Kidney (tissue), 14 donors: ENCODE data around the gene LRFN4. TPM values are rescaled to one million over a fixed set of nuclear protein-coding genes. Genes with fewer than 3 reads are reported as not detected.

ENCODE experiments used
- DNase-seq, 5 donors: peaks; one replicate each; pipeline ENCODE4 v3.0.0-alpha.2; 2013 to 2020
- FAIRE-seq: peaks from 2 replicates; lab custom pipeline; 2012; peaks lifted over from hg19 to GRCh38; lab: Jason Lieb, UNC
- H3K27ac ChIP-seq, 2 donors: one replicate each; pipeline ENCODE4 v1.7.0; 2013; ENCODE audit warnings: low read depth in 2 of 2, low read length in 2 of 2, inconsistent platforms in 1 of 2
- H3K27me3 ChIP-seq: one replicate; pipeline ENCODE4 v1.7.1; 2013; ENCODE audit warnings: low read length, inconsistent platforms; ENCODE audit not compliant: control insufficient read depth, insufficient read depth
- H3K36me3 ChIP-seq, 3 donors: one replicate each; pipeline versions ENCODE4 v1.7.0 to v1.7.1; 2013; ENCODE audit warnings: low read length in 3 of 3, control low read depth in 1 of 3, inconsistent platforms in 1 of 3; ENCODE audit not compliant: insufficient read depth in 3 of 3, control insufficient read depth in 2 of 3
- H3K4me1 ChIP-seq, 3 donors: one replicate each; pipeline versions ENCODE4 v1.7.0 to v1.7.1; 2013; ENCODE audit warnings: low read length in 3 of 3, inconsistent platforms in 1 of 3, low read depth in 1 of 3; ENCODE audit not compliant: control insufficient read depth in 2 of 3, insufficient read depth in 2 of 3
- H3K4me3 ChIP-seq, 3 donors: one replicate each; pipeline versions ENCODE4 v1.7.0 to v1.8.1; 2013; ENCODE audit warnings: low read length in 3 of 3, control low read depth in 1 of 3, inconsistent platforms in 1 of 3
- H3K9ac ChIP-seq, 3 donors: one replicate each; pipeline versions ENCODE4 v1.7.0 to v1.7.1; 2013; ENCODE audit warnings: low read length in 3 of 3, control low read depth in 1 of 3, inconsistent platforms in 1 of 3
- H3K9me3 ChIP-seq, 3 donors: one replicate each; pipeline versions ENCODE4 v1.7.0 to v1.7.1; 2013; ENCODE audit warnings: low read length in 3 of 3, control low read depth in 1 of 3, inconsistent platforms in 1 of 3; ENCODE audit not compliant: control insufficient read depth in 2 of 3, insufficient read depth in 1 of 3
- CTCF ChIP-seq: IDR thresholded peaks from 3 replicates; pipeline ENCODE4 v1.5.1; 2012; ENCODE audit warnings: mild to moderate bottlenecking, moderate library complexity, borderline replicate concordance; ENCODE audit not compliant: insufficient read depth; ENCODE audit errors: extremely low read depth
- intact Hi-C: fragments of 100-400 bp; cut with DNase I; formaldehyde crosslinking; loops from one replicate; pipeline ENCODE4 v1.11.1; 2022
- polyA plus RNA-seq: library from polyadenylated mRNA; stranded (reverse); fragments of 350-450 nt; fragmentation: Illumina TruSeq; extraction: RNeasy Lipid Tissue Mini Kit (QIAGEN cat#74804); gene quantifications from one replicate; pipeline ENCODE4 v1.2.3, GENCODE V29; 2014; ENCODE audit warnings: low read depth, low replicate concordance; ENCODE audit not compliant: insufficient read depth
- total RNA-seq: library from RNA; stranded (reverse); fragmentation: NEBNext Ultra II Directional; extraction: Animal tissue kit (Norgen Biotek cat#: 25700); gene quantifications from one replicate; pipeline ENCODE4 v1.2.1, GENCODE V29; 2021
- donor health status: control.
- donor health status: control.
- donor health status: control.
- donor health status: control.
- donor health status: control.
- donor health status: DM: yes; HTN: yes; CAD: no.
- donor health status: Normal renal cell carcinoma (clear cell type).

The LRFN4 gene
- total and polyA plus RNA-seq, 2 donors from 2014 or later = 6.8 to 22.3 TPM

- Histone ChIP-seq H3K4me1 (no peaks in the 10 kb centered on the region), H3K9me3 (no peaks in the 10 kb centered on the region), H3K9ac (no peak overlapping the region), H3K36me3 (peaks cover 0 to 18% (median 0%) of the 10 kb centered on the region in 3 donors), H3K4me3 (no peak overlapping the region), H3K27ac (no peak overlapping the region), H3K27me3 (no peaks in the 10 kb centered on the region)
- DNase-seq = no peak
- intact Hi-C loops = no loop called here
- TF ChIP-seq CTCF = no peak
- no peak for FAIRE-seq
Observed at GRCh38 chr11:66869567-66869870, 12.7 kb downstream of the LRFN4 start.

GRCh38 chr11:66870131-66870530 lies 13.3 kb downstream of the LRFN4 start:
- no peak for TF ChIP-seq CTCF
- Histone ChIP-seq H3K9me3 (no peaks in the 10 kb centered on the region), H3K9ac (no peak overlapping the region), H3K4me1 (no peaks in the 10 kb centered on the region), H3K36me3 (peaks cover 0 to 18% (median 0%) of the 10 kb centered on the region in 3 donors), H3K4me3 (no peak overlapping the region), H3K27me3 (no peaks in the 10 kb centered on the region), H3K27ac (no peak overlapping the region)
- intact Hi-C loops = no loop called here
- FAIRE-seq (no peak), DNase-seq (no peak)

- no peaks in the 10 kb centered on the region for H3K27me3 ChIP-seq
- peaks cover 0 to 18% (median 0%) of the 10 kb centered on the region in 3 donors for H3K36me3 ChIP-seq
- FAIRE-seq (no peak), DNase-seq (peak in 1 of 5 donors; percentile 73)
- H3K27ac ChIP-seq = no peak overlapping the region
- H3K4me1 ChIP-seq = no peaks in the 10 kb centered on the region
- H3K9ac ChIP-seq = no peak overlapping the region
- H3K4me3 ChIP-seq = no peak overlapping the region
- no peaks in the 10 kb centered on the region for H3K9me3 ChIP-seq
- no peak for TF ChIP-seq CTCF
- intact Hi-C loops = no loop called here
Observed at GRCh38 chr11:66870616-66871520, 14.0 kb downstream of the LRFN4 start.

DNA sequence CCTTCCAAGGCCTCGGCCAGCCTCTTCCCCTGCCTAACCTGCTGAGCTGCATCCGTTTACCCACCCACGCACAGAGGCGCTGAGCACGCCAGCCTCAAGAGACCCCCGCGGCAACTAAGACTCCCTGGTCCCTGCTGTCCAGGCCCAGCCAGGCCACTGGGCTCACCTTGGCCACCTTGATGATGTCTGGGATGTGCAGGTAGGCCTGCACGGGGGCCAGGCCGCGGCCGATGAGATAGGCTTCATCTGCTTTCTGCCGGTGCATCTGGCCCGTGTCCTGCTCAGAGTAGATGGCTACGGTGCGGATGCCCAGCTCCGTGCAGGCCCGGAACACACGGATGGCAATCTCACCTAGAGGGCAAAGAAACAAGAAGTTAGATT lies 14.6 kb downstream of the LRFN4 start:
- no peak overlapping the region for H3K9ac ChIP-seq
- H3K27me3 ChIP-seq = no peaks in the 10 kb centered on the region
- intact Hi-C loops = no loop called here
- FAIRE-seq (no peak), DNase-seq (no peak)
- H3K9me3 ChIP-seq = no peaks in the 10 kb centered on the region
- peaks cover 0 to 2% (median 0%) of the 10 kb centered on the region in 3 donors for H3K4me1 ChIP-seq
- TF ChIP-seq CTCF = no peak
- H3K4me3 ChIP-seq = no peak overlapping the region
- H3K36me3 ChIP-seq = peaks cover 0 to 18% (median 0%) of the 10 kb centered on the region in 3 donors
- H3K27ac ChIP-seq = no peak overlapping the region
